Embryonic facial prominence (tissue), 1 donor: ENCODE data around the gene ITGA7.
A peak's percentile ranks its signal among the peaks of the same experiment; 100 is the strongest.

Experiments used
- DNase-seq: peaks from one replicate; pipeline ENCODE4 v3.0.0-alpha.2; 2016; ENCODE audit errors: extremely low spot score

Gene ITGA7

DNA sequence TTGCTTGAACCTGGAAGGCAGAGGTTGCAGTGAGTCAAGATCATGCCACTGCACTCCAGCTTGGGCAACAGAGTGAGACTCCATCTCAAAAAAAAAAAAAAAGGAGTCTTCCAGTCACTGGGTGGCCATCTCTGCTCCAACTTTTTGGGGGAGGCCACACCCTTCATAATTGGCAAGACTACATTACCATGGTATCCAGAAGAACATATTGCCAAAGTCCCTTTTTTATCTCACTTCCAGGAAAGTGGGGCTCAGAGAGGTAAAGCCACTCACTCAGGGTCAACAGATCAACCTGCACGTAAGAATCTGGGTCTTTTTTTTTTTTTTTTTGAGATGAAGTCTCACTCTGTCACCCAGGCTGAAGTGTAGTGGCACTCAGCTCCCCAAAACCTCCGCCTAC, 26.2 kb upstream of the ITGA7 start:
- DNase-seq = no peak

- no peak for DNase-seq
These were observed 25.4 kb upstream of the ITGA7 start for GRCh38 chr12:55733021-55733555.

DNA sequence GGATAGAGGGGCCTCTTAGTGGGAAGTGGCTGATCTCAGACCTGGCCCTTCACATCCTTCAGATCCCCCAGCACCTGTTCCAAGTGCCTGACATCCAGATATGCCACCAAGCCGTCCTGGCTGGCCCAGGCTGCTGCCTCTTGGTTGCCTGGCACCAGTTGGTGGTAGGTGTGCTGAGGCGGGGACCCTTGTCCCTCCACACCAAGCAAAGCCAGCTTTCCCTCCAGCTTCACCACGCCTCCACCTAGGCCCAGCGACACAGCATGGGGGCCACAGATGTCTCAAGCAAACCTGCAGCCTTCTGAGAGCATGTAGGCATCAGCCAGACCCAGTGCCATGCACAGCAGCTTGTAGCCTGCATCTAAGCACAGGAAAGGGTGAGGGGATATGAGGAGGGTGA, 24.6 kb upstream of the ITGA7 start:
- DNase-seq = no peak

DNA sequence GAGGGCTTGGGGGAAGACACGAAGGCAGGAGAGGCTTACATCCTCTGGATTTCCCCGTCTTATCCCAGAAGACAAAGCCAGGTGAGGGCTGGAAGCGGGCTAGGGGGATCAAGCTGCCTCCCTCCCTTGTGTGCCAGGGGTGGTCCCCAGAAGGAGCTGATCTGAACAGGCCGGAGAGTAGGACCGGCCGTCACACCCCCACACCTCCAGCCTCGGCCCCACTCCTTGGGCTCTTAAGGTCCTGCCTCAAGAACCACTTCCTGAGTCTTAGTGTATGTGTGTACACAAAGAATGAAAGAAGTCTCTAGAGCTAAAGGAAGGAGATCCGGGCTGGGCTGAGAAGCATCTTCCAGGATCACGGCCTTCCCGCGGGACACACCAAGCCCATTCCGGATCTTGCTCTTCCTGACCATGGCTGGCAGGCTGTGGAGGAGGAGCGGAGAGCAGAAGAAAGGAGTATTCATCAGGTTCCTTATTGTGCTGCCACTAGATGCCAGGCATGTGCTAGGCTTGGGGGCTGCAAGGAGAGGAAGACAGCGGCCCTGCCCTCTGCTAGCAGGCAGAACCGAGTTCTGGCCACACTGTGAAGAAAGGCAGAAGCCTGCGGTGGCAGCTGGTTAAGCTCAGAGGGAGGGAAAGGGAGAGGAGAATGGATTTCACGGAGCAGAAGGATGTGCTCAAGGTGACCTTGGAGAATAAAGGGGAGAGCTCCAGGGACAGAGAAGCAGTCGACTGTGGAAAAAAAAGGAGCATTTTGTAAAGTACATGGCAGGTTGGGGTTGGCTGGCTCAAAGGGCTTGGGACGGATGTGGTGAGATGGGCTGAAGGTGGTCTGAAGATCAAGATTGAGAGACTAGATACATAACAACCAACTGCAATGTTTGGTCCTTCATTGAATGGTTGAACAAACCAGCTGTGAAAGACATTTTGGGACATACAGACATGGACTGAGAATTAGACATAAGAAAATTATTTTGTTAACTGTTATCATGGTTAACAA, 22.4 kb upstream of the ITGA7 start:
- DNase-seq = peak; percentile 60

DNA sequence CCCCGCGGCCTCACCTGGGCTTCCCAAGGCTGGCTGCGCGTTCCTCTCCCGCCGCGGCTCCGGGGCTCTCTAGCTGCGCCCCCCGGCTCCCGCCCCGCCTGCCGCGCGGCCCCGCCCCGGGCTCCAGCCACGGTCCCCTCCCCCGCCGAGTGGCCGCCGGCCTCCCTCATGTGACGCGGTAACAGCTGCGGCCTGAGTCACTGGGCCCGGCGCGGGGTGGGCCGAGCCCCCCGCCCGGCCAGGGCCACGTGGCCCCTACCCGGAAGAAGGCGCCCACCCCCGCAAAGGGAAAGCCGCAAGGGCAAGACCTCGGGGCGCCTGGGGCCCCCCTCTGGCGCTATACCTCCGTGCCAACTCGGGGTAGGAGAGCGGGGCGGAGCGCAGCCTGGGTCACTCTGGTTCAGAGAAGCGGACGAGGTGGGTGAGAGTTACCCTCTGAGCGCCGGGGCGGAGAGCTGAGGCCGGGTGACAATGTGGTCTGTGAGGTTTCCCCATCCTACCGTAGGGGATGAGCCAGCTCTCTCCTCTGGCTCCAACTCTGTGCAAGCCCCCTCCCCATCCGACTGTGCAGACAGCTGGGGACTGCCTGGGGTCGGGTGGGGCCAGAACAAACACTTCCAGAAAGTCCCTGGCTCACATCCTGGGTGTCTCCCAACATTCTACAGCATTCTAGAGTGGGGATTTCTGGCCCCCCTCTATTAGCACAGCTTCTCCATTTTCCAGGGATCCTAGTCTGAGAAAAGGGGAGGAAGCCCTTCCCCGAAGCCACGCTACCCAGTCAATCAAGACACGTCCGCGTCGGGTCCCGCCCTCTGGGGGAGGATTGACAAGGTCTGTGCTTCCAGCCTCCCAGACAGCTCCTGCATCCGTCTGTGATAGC, 21.5 kb upstream of the ITGA7 start, which contains the start of gene CD63:
Gene CD63, minus strand, starts transcription at position 71 of the 880 bp plus-strand sequence. CDS start 668 bp downstream, outside the sequence.
- peak; percentile 83 for DNase-seq

DNA sequence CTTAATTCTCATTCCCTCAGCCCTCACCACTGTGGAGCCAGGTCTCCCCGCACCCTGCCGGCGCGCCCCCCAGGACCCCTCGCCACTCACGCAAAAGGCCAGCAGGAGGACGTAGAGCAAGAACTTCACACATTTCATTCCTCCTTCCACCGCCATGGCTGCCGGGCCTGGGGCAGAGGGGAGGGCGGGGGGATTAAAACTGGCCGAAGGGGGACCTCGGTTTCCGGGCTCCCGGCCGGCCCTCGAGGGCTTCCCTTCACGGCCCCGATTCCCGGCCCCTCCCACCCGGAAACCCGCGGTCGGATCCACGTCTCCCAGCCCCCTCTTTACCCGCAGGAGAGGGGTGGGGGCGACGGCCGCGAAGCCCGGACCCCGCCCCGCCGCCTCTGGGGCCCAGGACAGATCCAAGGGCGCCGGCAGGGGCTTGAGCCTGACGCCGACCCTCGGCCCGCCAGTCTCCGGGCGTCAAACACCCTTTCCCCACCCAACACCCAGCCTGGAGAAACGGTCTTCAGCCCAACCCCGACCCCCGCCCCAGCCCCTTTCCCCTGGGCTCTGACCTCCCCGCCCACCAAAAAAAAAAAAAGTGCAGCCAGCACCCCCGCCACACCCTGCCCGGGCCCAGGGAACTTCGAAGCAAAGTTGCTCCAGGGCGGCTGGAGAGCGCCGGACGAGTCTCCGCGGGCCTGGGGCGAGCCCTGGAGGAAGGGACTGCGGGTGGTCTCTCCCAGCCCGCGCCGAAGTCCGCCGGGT, 20.7 kb upstream of the ITGA7 start:
- DNase-seq = no peak

GRCh38 chr12:55727643-55728185, 20.0 kb upstream of the ITGA7 start:
- peak; percentile 63 for DNase-seq

DNA sequence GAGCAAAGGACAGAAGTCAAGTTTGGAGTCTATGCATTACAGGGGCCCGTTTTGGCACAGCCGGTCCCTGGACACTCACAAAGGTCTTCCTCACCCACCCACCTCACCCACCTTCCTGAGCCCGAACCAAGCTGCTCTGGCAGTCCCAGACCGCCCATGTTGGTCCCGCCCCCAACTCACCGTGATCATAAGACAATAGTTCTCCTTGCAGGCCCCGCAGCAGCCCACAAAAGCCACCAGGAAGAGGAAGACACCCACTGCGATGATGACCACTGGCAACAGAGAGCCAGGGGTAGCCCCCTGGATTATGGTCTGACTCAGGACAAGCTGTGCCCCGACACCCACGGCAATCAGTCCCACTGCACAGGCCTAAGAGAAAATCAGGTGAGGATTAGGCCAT, 19.3 kb upstream of the ITGA7 start:
- DNase-seq = no peak

DNA sequence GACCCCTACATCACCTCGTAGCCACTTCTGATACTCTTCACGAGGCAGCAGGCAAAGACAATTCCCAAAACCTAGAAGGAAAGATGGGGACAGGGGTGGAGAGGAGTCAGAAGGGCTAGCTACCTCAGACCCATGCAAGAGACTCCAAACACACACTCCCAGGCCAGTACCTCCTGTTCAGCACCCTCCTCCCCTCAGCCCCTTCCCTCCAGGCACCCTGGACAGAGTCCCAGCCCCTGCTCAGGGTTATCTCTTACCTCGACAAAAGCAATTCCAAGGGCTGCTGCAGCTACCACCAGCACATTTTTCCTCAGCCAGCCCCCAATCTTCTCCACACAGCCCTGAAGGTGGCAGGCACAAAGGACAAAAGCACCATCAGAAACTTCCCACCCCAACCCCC, 17.9 kb upstream of the ITGA7 start:
- no peak for DNase-seq

GRCh38 chr12:55724940-55725309, 17.2 kb upstream of the ITGA7 start:
- DNase-seq = no peak

DNA sequence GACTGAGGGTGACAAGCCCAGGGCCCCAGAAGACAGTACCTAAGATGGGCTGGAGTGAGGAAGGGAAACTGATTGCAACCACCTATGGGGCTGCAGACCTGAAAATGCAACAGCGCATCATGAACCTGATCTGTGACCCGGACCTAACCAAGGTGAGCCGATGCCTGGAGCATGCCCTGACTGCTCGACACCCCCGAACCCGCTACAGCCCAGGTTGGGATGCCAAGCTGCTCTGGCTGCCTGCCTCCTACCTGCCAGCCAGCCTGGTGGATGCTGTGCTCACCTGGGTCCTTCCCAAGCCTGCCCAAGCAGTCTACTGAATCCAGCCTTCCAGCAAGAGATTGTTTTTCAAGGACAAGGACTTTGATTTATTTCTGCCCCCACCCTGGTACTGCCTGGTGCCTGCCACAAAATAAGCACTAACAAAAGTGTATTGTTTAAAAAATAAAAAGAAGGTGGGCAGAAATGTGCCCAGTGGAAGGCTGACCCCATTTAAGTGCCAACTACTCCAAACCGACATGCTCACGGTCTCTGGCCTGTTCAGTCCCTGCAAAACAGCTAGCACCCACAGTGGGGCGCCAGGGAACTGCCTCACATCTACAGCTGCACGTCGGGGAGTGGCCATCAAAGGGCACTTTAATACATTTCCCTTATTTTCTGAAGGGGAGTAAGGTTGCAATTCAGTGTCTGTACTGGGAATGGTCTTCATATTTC, 16.7 kb upstream of the ITGA7 start:
- DNase-seq = no peak

GRCh38 chr12:55723516-55724225, 16.0 kb upstream of the ITGA7 start:
- DNase-seq = no peak

DNA sequence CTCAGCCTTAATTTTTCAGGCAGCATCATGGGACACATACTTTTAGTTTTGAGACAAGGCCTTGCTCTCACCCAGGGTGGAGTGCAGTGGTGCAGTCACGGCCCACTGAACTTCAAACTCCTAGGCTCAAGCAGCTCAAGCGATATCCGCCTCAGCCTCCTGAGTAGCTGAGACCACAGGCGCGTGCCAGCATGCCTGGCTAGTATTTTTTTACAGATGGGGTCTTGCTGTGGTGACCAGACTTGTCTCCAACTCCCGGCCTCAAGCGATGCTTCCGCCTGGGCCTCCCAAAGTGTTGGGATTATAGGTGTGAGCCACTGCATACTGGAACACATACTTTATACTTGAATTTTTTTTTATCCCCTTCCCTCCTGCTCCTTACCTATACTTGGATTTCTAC, 15.2 kb upstream of the ITGA7 start:
- DNase-seq = no peak

GRCh38 chr12:55721601-55722213, 14.0 kb upstream of the ITGA7 start:
- DNase-seq = no peak

DNA sequence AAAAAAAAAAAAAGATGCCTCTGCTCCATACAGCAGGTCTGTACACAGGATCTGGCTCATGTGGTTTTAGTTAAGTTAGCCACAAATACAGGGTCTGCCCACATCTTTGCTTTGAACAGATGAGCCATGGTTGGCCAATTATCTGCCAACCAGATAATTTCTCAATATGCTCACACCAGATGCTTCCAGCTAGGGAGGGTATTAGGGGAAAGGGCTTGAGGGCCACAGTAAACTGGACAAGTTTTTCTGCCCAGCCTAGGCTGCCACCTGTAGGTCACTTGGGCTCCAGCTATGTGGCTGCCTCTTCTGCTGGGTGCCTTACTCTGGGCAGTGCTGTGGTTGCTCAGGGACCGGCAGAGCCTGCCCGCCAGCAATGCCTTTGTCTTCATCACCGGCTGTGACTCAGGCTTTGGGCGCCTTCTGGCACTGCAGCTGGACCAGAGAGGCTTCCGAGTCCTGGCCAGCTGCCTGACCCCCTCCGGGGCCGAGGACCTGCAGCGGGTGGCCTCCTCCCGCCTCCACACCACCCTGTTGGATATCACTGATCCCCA, 13.3 kb upstream of the ITGA7 start:
- no peak for DNase-seq

DNA sequence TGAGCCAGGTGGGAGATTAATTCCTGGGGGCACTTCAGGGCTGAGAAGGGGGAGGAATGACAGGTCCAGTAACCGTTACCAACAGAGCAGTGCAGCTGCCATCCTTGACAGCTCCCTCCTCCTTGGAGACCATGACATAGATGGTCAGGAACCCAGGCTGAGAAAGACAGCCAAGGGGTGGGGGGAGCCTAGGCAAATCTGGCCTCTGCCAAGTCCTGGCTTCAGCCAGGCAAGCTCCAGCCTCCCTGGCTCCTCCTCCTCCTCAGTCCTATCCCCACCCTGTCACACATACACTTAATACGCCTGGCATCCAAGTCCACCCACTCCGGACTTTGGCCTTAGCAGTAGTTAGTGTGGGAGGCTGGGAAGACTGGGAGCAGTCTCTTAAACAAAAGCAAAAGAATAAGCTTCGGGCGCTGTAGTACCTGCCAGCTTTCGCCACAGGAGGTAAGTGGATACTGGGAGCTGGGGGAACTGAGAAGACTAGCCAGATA, 12.4 kb upstream of the ITGA7 start, which contains the start of gene RDH5:
Gene RDH5, plus strand, starts transcription at position 323 of the 494 bp plus-strand sequence. CDS start 792 bp downstream, outside the sequence.
- DNase-seq = no peak

DNA sequence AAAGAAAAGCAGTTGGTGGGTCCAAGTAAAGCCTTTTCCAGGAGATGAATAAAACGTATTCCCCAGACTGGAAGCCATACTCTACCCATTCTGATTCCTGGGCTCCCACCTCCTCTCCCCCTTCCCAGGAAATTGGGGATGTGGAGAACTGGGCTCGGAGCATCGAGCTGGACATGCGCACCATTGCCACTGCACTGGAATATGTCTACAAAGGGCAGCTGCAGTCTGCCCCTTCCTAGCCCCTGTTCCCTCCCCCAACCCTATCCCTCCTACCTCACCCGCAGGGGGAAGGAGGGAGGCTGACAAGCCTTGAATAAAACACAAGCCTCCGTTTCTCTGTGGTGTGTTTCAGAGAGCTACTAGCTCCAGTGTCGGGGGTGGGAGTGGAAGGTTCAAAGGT, 11.7 kb upstream of the ITGA7 start:
- no peak for DNase-seq

DNA sequence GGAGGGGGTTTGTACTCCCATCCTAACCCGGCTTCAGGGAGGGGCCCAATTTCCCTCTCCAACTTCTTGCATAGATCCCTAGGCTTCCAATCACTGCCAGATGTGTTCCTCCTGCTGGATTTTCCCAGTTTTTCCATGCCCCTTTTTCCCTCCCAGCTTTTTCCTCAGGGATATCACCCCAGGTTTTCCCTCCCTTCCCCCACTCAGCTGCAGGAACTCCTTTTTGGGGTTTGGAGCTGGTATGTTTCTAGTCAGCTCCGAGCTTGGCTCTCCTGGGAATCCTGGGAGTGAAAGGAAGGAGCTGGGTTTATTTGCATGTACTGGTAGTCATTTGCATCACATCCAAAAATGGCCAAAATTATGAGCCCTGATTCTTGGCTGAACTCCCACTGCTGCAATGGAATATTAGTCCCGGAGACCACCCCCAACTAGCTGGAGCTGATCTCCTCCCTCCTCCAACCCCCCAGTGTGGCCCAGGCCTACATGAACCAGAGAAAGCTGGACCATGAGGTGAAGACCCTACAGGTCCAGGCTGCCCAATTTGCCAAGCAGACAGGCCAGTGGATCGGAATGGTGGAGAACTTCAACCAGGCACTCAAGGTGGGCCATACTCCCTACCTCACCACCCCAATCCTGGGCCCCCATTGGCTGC, 11.0 kb upstream of the ITGA7 start:
- no peak for DNase-seq
